ENCODE measurements around the gene TMEM30B.
"Not testable (repeated sequence)": the region's sequence is repeated elsewhere in the genome, so short reads cannot be mapped to it uniquely, and the experiment has no call there.

The TMEM30B gene

GRCh38 chr14:61264010-61264571, 17.0 kb downstream of the TMEM30B start:
- DNase-seq: no peak

GRCh38 chr14:61262082-61262481, 19.1 kb downstream of the TMEM30B start:
- DNase-seq: no peak

GRCh38 chr14:61260939-61261776, 20.0 kb downstream of the TMEM30B start:
- no peak for DNase-seq

- DNase-seq: peak; percentile 54
Observed at GRCh38 chr14:61258985-61259384, 22.2 kb downstream of the TMEM30B start.

GRCh38 chr14:61257469-61258057, 23.6 kb downstream of the TMEM30B start:
- no peak for DNase-seq

GRCh38 chr14:61256826-61257468, 24.2 kb downstream of the TMEM30B start:
- no peak for DNase-seq

GRCh38 chr14:61255968-61256367, 25.2 kb downstream of the TMEM30B start:
- no peak for DNase-seq

- no peak for DNase-seq
Observed at GRCh38 chr14:61254808-61255526, 26.2 kb downstream of the TMEM30B start.

GRCh38 chr14:61253064-61253738, 27.9 kb downstream of the TMEM30B start:
- peak; percentile 35 for DNase-seq

- DNase-seq: peak; percentile 87
Observed at GRCh38 chr14:61252369-61253063, 28.6 kb downstream of the TMEM30B start.

GRCh38 chr14:61250063-61250462, 31.1 kb downstream of the TMEM30B start:
- DNase-seq: no peak

- no peak for DNase-seq
Observed at GRCh38 chr14:61247935-61248334, 33.2 kb downstream of the TMEM30B start.

GRCh38 chr14:61246721-61247120, 34.4 kb downstream of the TMEM30B start:
- DNase-seq: no peak

- DNase-seq: no peak
Observed at GRCh38 chr14:61244009-61244408, 37.1 kb downstream of the TMEM30B start.

GRCh38 chr14:61240206-61240605, 40.9 kb downstream of the TMEM30B start:
- DNase-seq: no peak

- DNase-seq: not testable (repeated sequence)
Observed at GRCh38 chr14:61239285-61239684, 41.9 kb downstream of the TMEM30B start.

GRCh38 chr14:61238611-61239245, 42.4 kb downstream of the TMEM30B start:
- no peak for DNase-seq

- DNase-seq: no peak
Observed at GRCh38 chr14:61234215-61234916, 46.8 kb downstream of the TMEM30B start.

- no peak for DNase-seq
Observed at GRCh38 chr14:61233436-61233956, 47.6 kb downstream of the TMEM30B start.

- no peak for DNase-seq
Observed at GRCh38 chr14:61231810-61232209, 49.3 kb downstream of the TMEM30B start.

All from retina (tissue), 1 donor.